ENCODE results near the gene ANKIB1.

- no peak for TF ChIP-seq CTCF (conservative IDR thresholded peaks at IDR 0.05; ENCODE audit: low read depth, low read length)
- TF ChIP-seq EZH2 (IDR thresholded peaks at IDR 0.05; ENCODE audit: borderline replicate concordance, low read depth, low read length, poor library complexity, severe bottlenecking) = no peak
These were observed 94.2 kb downstream of the ANKIB1 start for GRCh38 chr7:92340016-92340415.

All from A673 (cell line).